Caki2 (cell line): Measurements from ENCODE around the gene OR51B5. TPM values are rescaled to one million over a fixed set of nuclear protein-coding genes. Genes with fewer than 3 reads are reported as not detected.
"Not testable (repeated sequence)": the region's sequence is repeated elsewhere in the genome, so short reads cannot be mapped to it uniquely, and the experiment has no call there.

Experiments used
- DNase-seq: peaks from one replicate; pipeline ENCODE4 v3.0.0-alpha.2; 2015; ENCODE audit warnings: low read depth
- in situ Hi-C: cut with HindIII; loops from 2 replicates; pipeline ENCODE4 v1.10.0; 2016; ENCODE audit warnings: low sequenced_read_pairs, low pct_unique_long_range_greater_than_20kb, mixed read lengths
- total RNA-seq: library from RNA; depleted of rRNA; stranded (reverse); fragments of >200 nt; shearing (Covaris generic); gene quantifications from 2 replicates; pipeline ENCODE4 v1.2.3, GENCODE V29; 2014; ENCODE audit warnings: low replicate concordance

OR51B5 gene
- total RNA-seq, 1 experiment from 2014 or later: not detected

DNA sequence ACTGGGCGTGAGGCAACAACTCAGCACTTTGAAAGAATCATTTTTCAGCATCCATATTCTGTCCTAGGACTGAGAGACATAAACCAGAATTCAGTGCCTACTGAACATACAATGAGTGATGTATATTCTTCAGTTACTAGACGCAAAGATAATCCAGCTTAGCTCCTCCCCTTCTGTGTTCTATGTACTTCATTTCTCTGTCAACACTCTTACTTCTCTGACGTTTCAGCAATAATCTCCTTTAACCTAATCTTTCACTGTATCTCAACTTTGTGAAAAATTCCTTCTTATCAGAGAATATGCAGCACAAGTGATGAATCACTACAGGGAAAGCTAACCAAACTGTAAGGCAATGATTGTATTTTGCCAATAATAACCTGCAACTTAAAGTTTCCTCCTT lies 2.5 kb upstream of the OR51B5 start:
- in situ Hi-C loops: no loop called here
- DNase-seq: no peak

DNA sequence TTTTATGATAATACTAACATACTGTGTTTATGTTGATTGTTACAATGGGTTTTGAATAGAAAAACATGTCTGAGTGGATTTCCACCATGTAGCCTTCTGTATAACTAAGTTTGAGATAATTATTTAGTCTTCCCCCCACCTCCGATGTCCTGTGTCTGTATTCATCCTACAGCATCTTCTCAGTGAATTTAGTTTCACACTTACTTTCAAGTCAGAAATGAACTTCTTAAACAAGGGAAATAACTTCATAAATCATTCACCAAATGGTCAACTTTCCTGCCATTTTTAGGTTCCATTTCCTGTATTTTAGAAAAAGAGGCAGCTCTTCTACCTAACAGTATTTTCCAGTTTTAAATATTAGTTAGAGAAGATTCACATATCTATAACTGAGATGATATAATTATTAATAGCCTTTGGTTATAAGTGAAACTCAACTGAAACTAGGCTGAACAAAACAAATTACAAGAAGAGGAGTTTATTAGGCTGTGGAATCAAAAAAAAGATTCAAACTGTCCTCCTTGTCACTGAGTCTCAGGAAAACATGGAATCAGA lies 3.5 kb downstream of the OR51B5 start:
- no peak for DNase-seq
- in situ Hi-C loops: no loop called here

DNA sequence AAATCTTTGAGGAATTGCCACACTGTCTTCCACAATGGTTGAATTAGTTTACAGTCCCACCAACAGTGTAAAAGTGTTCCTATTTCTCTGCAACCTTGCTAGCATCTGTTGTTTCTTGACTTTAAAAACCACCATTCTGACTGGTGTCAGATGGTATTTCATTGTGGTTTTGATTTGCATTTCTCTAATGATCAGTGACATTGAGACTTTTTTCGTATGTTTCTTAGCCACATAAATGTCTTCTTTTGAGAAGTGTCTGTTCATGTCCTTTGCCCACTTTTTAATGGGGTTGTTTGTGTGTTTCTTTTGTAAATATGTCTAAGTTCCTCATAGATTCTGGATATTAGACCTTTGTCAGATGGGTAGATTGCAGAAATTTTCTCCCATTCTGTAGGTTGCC lies 6.1 kb downstream of the OR51B5 start:
- in situ Hi-C loops, DNase-seq: not testable (repeated sequence)

DNA sequence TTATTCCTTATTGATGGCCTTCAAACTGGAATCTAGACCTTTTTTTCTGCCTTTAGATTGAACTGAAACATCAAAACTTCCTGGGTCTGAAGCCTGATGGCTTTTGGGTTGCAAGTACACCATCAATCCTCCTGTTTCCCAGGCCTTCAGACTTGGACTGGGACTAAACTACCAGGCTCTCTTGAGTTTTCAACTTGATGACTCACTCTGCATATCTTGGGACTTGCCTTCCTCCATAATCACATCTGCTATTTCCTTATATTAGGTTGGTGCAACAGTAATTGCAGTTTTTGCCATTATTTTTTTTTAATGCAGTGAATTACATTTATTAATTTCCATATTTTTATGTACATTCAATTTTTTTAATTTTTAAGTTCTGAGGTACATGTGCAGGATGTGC lies 7.0 kb downstream of the OR51B5 start:
- no peak for DNase-seq
- in situ Hi-C loops: no loop called here

DNA sequence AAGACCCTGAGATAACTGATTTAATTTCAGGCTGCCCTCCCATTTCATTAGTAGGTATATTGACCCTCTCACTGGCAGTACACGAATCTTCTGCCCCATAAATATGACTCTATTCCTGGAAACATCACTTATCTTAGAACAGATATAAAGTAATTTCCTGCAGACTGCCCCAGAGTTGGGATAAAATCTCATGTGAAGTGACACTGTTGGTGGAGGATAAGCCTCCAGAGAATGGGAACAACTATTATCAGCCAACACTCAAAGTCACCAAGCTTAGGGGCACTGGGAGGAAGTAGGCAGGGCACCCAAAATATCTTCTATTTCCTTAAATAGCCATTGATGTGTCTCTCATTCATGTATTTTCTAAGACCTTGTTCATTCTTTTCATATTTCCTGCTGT lies 8.2 kb downstream of the OR51B5 start:
- no peak for DNase-seq
- in situ Hi-C loops: no loop called here

DNA sequence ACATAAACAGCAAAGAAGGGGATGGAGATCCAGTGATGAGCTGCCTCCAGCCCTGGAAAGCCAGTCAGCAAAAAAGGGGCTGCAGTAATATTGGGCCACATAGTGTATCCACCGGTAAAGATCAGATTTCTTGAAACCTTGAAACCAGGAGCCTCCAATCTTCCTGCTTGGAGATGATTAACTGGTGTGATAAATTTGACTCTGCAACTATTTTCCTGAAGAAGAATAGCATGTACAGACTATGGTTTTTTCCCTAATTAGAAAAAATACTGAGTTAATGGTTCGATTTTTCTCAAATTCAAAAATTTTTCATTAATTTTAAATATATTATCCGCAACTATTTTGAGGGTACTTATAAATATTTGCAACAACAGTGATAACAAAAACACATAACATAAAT lies 19.1 kb downstream of the OR51B5 start, which contains the start of gene OR51B2:
TSS of gene OR51B2 (minus strand) at position 101 of the 400 bp plus-strand sequence. CDS start at position 101, 0 bp downstream.
- DNase-seq: no peak
- in situ Hi-C loops: no loop called here

DNA sequence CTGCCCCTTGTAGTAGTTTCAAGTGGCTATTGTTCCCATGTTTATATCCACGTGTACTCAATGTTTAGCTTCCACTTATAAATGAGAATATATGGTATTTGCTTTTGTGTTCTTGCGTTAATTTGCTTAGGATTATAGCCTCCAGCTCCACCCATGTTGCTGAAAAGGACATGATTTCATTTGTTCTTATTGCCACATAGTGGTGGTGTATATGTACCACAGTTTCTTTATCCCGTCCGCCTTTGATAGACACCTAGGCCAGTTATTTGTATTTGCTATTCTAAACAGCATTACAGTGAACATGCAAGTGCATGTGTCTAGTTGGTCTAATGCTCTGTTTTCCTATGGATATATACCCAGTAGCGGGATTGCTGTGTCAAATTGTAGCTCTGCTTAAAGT lies 26.0 kb downstream of the OR51B5 start:
- in situ Hi-C loops: no loop called here
- DNase-seq: no peak

DNA sequence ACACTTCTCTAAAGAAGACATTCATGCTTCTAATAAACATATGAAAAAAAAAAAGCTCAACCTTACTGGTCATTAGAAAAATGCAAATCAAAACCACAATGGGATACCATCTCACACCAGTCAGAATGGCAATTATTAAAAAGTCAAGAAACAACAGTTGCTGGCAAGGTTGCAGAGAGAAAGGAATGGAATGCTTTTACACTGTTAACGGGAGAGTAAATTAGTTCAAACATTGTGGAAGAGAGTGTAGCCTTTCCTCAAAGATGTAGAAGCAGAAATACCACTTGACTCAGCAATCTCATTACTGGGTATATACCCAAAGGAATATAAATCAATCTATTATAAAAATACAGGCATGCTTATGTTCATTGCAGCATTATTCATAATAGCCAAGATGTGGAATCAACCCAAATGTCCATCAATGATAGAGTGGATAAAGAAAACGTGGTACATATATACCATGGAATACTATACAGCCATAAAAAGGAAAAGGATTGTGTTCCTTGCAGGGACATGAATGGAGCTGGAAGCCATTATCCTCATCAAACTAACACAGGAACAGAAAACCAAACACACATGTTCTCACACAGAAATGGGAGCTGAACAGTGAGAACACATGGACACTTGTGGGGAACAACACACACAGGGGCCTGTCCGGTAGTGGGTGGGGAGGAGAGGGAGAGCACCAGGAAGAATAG lies 29.8 kb downstream of the OR51B5 start:
- DNase-seq: not testable (repeated sequence)

DNA sequence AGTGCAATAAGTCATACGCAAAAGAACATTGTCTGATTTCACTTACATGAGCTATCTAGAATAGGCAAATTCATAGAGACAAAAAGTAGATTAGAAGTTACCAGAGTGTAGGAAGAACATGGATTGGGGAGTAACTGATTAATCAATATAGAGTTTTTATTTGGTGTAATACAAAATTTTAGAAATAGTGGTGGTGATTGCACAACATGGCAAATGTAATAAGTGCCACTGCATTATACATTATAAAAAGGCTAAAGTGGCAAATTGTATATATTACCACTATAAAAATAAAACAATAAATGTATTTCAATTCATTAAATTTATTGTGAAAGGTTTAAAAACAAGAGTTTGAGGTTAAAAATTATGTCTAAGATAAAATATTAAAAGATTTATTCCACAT lies 32.9 kb downstream of the OR51B5 start:
- in situ Hi-C loops: no loop called here

More for the DNA sequence above, 29.8 kb downstream of the OR51B5 start:
- in situ Hi-C loops: not testable (repeated sequence)

DNA sequence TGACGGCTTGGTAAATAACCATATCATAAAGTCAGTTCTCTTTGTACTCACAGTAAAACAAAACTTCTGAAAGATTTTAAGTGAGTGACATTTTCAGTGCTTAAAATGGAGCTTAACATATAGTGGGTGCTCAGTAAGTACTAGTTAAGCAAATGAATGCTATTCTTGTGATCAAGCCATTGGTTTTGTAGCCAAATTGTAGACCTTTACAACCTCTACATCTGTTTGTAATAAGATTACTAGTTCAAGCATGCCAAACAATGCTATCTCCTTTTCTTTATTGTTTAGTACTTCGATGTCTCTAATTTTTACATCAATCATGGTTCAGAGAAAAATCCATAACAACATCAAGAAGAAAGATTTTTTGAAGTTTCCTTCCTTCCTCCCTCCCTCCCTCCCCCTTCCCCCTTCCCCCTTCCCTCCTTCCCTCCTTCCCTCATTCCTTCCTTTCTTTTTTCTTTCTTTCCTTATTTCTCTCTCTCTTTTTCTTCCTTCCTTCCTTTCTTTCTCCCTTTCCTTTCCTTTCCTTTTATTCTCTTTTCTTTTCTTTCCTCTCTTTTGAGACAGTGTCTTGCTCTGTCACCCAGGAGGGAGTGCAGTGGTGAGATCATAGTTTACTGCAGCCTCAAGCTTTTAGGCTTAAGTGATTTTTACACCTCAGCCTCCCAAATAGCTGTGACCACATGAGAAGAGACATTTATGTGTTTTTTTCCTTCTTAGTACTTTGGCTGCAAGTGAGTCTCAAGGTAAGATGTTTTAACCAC lies 35.9 kb downstream of the OR51B5 start:
- no peak for DNase-seq
- in situ Hi-C loops: no loop called here

More for the DNA sequence above, 32.9 kb downstream of the OR51B5 start:
- DNase-seq: no peak

DNA sequence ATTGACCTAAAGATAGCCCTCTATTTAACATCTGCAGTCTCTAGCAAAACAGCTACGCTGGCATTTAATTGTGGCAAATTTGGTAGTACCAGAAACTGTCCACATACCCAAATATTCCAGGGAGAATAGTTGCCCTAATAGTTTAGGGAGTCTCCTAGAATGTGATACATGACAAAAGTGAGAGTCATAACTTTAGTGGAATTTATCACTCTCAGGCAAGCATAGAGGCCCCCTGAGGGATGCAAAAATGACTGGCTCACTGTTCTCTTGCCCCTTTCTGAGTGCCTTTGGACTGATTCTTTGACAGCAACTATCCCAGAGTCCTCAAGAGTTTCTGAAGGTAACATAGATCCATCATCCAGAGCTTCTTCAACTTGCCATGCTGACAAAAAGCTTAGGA lies 39.3 kb downstream of the OR51B5 start:
- in situ Hi-C loops: no loop called here

DNA sequence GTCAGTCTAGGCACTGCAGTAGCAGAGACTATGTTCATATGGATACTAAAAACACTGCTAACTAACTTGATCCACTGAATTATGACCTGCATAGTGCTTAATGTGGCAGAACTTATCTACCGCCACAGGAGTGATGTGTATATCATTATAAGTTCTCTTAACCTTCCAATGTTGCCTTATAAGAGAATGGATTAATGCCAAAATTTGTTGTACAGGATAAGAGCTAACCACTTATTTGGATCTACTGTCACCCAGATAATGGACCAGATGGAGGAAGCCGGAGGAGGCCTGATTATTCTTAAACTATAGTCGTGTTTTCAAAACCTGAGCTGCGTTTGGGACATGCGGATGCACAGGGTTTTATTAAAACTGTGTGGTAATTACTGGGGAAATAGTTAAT lies 39.7 kb downstream of the OR51B5 start:
- no peak for DNase-seq
- in situ Hi-C loops: no loop called here

More for the DNA sequence above, 39.3 kb downstream of the OR51B5 start:
- DNase-seq: no peak

DNA sequence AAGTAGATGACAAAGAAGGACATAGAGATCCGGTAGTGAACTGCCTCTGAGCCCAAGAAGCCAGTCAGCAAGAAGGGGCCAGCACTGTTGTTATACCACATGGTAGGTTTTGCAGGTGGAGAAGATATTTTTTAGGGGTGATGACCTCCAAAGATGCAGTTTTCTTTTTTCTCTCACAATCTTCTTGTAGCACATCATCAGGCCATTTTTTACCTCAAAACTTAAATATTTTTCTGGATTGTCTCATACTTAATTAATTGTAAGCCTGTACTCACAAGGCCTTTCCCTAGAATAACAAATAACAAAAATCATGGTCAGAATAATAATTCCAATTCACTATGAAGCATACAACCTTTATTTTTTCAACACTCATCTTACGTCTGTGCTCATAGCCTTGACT lies 41.5 kb downstream of the OR51B5 start, which contains the start of gene OR51B4:
TSS of gene OR51B4 (minus strand) at position 101 of the 400 bp plus-strand sequence. CDS start at position 101, 0 bp downstream.
- no peak for DNase-seq
- in situ Hi-C loops: no loop called here

DNA sequence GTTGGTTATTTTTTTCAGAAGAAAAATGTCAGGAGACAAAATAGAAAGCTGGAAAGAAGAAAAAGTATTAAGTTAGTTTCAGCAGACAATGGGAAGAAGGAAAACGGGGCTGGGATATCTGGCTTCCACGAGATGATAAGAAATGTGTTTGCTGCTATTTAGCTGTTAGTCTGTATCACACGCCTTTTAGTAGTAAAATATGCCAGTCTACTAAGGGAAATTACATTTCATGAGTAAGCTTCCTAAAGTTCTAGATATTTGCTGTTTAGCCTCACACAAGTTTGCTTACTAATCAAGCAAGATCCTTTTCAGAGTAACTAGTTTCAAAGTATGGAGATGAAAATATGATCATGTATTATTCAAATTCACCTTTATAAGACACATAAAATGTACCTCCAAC lies 43.1 kb downstream of the OR51B5 start:
- in situ Hi-C loops: no loop called here
- no peak for DNase-seq

DNA sequence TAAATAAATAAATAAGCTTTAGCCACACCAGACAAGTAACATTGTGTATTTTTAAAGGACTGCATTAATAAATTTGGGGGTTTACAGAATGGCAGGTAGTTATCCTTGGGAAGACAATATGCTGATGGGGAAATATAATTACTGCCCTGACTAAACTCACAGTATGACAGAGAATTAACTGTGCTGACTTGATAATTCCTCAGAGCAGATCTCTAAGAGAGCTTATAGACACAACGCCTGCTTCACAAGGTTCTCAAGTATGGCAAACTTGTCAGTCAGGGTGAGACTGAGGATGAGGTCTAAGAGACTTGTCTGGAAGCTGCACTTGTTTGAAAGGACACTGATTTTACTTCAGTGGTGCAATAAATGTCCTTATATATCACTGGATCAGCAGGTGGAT lies 44.9 kb downstream of the OR51B5 start:
- DNase-seq: no peak
- in situ Hi-C loops: no loop called here

DNA sequence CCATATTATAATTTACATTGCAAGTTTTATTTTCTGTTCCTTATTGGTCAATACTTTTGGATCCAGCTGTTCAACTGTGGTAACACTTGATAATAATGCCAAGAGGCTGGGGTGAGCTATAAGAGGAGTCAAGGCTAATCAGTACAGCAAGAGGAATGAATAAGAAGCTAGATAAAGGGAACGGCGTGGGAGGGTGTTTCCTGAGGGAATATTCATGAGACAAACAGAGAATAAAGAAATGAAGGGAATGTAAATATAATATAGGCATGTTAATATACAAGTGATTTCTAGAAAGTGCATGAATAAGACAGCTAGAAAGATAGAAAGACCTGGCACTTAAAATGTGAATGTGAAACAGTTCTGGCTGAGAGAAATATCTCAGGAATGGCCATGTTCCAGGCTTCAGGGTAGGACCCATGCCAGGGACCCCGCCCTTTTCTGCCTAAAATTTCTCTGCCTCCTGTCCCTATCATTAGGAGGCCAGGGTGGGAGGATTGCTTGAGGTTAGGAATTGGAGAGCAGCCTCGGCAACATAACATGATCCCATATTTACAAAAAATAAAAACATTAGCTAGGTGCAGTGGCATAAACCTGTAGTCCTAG lies 45.5 kb downstream of the OR51B5 start:
- DNase-seq: no peak
- in situ Hi-C loops: no loop called here

DNA sequence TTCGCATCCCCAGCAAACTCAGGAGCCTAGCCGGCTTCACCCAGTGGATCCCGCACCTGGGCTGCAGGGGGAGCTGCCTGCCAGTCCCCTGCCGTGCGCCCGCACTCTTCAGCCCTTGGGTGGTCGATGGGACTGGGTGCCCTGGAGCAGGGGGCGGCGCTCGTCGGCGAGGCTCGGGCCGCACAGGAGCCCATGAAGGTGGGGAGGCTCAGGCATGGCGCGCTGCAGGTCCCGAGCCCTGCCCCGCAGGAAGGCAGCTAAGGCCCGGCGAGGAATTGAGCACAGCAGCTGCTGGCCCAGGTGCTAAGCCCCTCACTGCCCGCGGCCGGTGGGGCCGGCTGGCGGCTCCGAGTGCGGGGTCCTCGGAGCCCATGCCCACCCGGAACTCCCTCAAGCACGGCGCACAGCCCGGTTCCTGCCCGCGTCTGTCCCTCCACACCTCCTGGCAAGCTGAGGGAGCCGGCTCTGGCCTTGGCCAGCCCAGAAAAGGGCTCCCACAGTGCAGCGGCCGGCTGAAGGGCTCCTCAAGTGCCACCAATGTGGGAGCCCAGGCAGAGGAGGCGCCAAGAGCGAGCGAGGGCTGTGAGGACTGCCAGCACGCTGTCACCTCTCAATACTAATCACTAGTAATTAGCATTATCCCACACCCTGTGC lies 48.9 kb downstream of the OR51B5 start:
- in situ Hi-C loops, DNase-seq: not testable (repeated sequence)

DNA sequence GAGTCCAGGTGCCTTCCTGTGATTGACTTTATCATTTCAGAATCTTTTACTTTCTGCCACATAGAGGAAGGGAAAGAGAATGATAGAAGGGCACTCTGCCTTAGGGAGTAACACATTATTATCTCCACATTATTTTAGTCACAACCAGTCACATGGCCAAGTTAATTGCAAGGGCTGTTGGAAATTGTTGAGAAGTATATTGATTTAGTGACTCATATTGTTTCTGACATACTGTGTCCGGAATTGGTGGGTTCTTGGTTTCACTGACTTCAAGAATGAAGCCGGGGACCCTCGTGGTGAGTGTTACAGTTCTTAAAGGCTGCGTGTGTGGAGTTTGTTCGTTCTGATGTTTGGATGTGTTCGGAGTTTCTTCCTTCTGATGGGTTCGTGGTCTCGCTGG lies 50.3 kb downstream of the OR51B5 start:
- no peak for DNase-seq
- in situ Hi-C loops: no loop called here
